Stimulated activated CD4-positive, alpha-beta T cell treated with anti-CD3 and anti-CD28 coated beads, Interleukin-1b, Interleukin-23, amount 100 ng/mL, for 1 hour (primary cell): ENCODE measurements around the gene UGT1A10.
"Not testable (repeated sequence)": the region's sequence is repeated elsewhere in the genome, so short reads cannot be mapped to it uniquely, and the experiment has no call there.

Source experiments
- DNase-seq, 2 donors: peaks; one replicate each; pipeline ENCODE4 v3.0.0-alpha.2; 2020; ENCODE audit warnings: low read depth in 2 of 2

UGT1A10 gene

DNA sequence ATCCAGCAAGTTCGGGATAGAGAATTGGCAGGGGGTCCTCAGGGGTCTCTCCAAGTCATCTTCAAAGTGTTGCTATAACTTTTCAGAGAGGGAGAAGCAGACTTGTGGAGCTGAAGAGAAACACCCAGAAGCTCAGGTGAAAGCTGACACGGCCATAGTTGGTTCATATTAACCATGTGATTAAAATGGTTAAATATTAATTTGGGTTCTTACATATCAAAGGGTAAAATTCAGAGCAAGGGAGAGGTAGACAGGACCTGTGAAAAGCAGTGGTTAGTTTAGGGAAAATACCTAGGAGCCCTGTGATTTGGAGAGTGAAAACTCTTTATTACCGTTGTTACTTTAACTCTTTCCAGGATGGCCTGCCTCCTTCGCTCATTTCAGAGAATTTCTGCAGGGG is 56.4 kb downstream of the UGT1A10 start, which contains the start of gene UGT1A6:
TSS of gene UGT1A6 (plus strand) at position 243 of the 400 bp plus-strand sequence. CDS start at position 358, 115 bp downstream.
- no peak for DNase-seq

DNA sequence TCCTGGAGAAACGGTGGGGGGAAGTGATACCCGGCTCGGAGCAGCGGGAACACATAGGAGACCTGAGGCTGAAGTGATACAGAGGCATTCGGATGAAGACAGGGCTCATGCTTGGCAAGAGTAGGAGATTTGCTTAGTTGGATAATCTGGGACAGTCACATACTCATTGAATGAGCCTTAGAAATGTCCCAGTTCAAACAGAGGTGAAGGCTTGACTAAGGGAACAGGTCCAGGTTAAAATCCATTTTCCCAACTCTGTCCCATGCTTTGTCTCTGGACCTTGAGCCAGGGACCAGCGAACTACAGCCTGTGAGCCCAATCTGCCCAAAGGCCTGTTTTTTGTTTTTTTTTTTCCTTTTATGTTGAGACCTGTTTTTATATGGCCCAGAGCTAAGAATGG is 57.7 kb downstream of the UGT1A10 start:
- no peak for DNase-seq

DNA sequence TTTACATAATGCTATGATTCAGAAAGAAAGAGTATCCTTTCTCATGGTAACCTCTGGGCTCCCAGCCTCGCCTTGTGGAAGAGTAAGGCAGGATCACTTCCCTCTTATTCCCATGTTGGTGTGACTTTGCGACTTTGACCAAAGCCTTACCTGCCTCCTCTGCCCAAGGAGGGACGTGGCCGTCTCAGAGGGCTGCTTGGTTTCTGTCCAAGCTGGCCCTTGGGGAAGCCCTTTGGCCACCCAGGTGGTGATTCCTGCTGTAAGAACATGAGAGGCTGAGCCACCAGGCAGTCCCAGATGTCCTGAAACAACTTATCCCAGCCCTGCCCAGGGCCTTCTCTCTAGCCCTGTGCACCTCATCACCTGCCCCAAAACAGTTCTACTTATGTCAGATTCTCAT is 62.5 kb downstream of the UGT1A10 start:
- DNase-seq, result no peak

DNA sequence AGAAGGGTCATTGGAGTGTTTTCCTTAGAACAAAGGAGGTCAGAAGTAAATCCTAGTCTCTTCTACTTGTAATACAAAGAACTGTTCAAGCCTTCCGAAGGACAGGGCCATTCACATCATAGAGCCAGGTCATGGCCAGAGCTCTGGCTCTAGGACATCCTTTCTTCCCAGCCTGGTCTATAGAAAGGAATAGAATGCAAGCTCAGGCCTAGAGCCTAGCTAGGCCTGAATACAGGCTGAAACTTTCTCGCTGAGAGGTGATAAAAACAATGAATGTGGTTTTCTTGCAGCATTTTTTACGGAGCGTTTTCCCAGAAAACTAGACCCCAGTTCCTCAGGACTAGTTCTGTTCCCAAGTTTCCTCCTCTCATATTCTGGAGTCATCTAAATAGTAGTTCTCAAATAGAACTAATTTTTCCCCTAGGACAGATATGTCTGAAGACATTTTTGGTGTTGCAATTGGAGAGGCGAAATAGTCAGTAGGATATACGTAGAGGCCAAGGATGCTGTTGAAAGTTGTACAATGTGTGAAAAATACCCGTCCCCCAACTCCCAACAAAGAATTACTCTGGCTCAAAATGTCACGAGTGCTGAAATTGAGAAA is 63.3 kb downstream of the UGT1A10 start:
- DNase-seq, result no peak

DNA sequence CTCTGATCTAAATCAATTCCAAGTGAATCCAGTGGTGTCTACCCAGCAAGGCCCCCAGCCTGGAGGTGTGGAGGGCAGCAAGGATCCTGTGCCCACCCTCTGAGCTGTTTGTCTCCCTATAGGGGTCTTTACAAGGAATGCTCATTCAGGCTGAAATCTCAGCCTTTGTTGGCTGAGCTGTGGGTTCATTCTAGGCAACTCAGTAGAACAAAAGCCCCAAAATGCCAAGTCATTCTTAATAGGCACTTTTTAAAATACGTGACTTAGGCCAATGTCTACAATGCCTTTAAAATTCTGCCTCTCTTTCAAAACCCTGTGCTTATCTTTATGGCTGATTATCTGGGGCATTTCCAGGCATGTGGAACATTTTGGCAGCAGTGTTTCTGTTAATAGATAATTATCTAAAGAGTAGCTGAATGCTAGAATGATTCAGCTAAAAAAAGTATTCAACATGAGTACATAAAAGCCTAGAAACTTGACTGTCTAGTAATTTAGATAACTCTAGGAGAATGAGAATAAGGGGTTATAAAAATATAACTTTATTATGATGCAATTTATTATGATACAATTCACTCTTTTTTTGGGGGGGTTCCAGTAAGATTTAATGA is 63.9 kb downstream of the UGT1A10 start:
- no peak for DNase-seq

DNA sequence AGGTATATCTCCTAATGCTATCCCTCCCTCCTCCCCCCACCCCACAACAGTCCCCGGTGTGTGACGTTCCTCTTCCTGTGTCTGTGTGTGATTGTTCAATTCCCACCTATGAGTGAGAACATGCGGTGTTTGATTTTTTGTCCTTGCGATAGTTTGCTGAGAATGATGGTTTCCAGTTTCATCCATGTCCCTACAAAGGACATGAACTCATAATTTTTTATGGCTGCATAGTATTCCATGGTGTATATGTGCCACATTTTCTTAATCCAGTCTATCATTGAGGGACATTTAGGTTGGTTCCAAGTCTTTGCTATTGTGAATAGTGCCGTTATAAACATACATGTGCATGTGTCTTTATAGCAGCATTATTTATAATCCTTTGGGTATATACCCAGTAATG is 64.6 kb downstream of the UGT1A10 start:
- not testable (repeated sequence) for DNase-seq

DNA sequence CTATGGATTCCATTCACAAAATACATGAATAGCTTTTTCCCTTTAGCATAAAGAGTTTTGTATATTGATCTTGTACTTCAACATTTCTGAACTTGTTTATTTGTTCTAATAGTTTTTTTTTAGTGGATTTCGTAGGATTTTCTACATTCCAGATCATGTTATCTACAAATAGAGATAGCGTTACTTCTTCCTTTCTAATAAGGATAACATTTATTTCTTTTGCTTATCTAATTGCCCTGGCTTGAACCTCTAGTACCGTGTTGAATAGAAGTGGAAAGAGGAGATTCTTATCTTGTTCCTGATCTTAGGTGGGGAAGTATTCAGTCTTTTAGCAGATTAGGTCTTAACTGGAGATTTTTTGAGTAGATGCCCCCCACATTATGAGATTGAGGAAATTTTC is 66.0 kb downstream of the UGT1A10 start:
- no peak for DNase-seq

DNA sequence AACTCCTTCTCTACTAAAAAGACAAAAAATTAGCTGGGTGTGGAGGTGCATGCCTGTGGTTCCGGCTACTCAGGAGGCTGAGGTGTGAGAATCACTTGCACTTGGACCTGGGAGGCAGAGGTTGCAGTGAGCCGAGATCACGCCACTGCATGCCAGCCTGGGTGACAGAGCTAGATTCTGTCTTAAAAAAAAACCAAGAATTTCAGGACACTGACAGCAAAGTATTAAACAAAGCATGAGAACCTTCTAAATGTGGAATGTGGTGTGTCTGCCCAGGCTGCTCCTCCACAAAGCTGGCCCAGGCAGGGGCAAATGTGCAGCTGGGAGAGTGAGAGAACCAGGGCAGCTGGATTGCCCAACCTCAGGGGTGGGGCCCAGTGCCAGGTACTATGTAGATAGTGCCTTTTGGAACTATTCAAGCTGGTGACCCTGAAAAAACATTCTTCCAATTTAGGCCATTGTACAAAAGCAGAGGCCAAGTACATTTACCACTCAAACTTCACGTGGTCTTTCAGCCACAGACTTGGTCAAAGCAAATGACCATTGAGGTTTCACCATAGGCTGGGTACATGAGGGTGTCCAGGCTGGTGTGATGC is 69.8 kb downstream of the UGT1A10 start:
- no peak for DNase-seq

DNA sequence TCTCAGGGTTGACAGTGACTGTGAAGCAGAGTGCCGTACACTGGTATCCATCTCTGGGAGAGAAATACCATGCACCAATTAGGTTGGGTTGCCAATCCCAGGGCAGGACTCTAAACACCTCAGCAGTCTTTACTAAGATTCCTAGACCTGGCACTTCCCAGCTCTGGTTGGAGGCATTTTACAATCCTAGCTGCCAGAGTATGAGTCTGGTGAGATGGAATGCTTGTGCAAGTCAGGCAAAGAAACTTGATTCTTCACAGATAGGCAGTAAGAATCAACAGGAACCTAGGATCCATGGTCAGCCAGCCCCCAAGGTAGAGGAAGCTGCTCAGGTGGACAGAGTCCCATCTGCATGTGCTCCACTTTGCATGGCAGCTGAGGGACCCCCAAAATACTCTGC is 70.5 kb downstream of the UGT1A10 start:
- DNase-seq, result no peak

DNA sequence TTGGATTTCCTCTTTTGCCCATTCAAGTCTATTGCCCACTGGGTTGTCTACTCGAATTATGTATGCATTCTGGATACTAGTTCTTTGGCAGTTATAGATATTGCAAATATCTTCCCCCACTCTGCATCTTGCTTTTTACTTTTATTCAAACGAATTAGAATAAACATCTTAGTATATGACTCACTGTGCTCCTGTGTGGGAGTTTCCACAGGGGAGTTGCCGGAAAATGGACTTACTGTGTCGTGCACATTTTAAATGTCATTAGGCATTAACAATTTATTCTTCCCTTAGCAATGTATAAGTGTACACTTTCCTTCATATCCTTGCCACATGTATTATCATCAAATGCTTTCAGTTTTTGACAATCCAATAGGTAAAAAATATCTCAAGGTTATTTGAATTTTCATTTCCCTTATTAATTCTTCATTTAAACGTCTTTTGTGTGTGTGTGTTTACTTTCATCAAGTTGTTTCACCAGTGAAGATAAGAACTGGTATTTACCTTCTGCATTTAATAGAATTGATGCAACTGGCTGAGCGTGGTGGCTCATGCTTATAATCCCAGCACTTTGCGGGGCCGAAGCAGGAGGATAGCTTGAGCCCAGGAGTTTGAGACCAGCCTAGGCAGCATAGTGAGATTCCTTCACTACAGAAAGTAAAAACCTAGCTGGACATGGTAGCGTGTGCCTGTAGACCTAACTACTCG is 71.8 kb downstream of the UGT1A10 start:
- DNase-seq, result no peak

DNA sequence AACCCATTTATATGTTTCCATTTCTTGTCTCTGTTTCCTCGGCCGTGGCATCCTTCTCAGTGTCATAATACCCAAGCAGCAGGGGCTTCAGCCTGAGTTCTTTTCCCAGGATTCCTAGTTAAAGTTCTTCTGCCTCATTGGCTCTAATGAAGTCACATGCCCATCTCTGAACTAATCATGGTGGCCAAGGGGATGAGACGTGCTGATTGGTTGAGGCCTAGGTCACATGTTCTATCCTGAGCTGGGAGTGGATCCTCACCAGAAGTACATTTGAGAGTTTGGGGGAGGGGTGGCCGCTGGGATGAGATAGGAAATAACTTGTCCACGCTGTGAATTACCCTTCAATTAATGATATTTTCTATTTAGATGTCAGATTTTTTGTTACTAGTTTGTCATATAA is 72.7 kb downstream of the UGT1A10 start:
- DNase-seq, result no peak

DNA sequence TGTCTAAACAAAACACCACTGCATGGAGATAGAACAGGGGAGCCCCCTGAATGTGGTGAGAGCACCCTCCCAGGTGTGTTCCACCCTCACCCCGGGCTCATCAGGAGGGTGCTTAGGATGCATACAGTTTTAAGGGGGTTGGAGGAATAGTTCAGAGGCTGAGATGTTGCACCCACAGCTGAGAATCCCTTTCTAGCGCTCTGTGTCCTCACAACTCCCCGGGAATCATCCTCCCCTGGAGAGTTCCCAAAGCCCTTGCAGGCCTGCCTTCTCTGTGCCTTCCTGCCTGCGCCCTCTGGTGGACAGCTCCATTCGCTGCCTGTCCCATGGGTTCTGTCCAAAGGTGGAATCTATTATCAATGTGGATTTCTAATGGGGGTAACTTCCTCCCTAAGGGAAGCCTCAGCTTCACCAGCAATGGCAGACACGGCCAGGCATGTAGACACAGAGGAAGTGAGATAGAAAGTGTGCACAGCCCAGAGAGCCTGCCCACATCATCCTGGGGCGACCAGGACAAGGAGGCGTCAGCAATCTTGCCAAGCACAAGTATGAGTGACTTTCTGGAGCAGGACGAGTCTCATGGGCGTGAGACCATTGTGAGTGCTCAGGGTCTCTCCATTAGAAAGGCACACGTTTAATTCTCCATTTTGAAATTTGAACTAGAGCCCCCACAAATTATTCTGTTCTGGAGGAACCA is 75.2 kb downstream of the UGT1A10 start:
- peak; percentile 30 to 45 for DNase-seq

DNA sequence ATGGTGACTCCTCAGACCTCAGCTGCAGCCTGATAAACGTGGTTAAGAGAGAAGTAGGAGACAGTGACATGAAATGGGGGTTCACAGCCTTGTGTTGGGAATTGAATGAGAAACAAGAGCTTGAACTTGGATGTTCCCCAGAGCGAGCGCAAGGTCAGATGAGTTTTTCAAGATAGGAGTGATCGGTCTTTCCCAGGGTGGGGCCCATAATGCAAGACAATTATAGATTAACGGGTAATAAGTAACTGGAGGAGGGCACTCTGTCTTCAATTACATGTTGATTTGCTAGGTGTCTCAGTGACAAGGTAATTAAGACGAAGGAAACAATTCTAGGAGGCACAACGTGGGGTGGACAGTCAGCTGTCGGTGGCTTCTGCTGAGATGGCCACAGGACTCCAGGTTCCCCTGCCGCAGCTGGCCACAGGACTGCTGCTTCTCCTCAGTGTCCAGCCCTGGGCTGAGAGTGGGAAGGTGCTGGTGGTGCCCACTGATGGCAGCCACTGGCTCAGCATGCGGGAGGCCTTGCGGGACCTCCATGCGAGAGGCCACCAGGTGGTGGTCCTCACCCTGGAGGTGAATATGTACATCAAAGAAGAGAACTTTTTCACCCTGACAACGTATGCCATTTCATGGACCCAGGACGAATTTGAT is 76.5 kb downstream of the UGT1A10 start, which contains the start of gene UGT1A5:
TSS of gene UGT1A5 (plus strand) at position 297 of the 651 bp plus-strand sequence. CDS start at position 382, 85 bp downstream.
- DNase-seq, result no peak

DNA sequence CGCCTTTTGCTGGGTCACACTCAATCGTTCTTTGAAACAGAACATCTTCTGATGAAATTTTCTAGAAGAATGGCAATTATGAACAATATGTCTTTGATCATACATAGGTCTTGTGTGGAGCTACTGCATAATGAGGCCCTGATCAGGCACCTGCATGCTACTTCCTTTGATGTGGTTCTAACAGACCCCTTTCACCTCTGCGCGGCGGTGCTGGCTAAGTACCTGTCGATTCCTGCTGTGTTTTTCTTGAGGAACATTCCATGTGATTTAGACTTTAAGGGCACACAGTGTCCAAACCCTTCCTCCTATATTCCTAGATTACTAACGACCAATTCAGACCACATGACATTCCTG is 77.0 kb downstream of the UGT1A10 start:
- no peak for DNase-seq

DNA sequence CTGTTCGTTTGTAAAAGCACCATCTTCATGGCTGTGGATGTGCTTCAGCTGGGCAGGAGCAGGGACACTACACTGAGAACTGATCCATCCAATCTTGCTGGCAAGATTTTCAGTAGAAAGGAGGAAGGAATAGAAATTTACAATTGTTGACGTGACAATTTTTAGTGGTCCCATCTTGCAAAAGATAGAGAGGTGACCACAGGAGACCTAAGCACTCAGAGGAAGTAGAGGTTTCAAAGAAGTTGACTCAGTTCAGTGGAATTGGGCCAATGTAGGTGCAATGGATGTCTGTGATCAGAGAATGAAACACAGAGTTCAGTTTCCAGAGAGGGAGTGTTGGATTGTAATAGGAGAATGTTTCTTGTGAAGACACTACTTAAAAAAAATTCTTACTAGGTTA is 77.9 kb downstream of the UGT1A10 start:
- no peak for DNase-seq

DNA sequence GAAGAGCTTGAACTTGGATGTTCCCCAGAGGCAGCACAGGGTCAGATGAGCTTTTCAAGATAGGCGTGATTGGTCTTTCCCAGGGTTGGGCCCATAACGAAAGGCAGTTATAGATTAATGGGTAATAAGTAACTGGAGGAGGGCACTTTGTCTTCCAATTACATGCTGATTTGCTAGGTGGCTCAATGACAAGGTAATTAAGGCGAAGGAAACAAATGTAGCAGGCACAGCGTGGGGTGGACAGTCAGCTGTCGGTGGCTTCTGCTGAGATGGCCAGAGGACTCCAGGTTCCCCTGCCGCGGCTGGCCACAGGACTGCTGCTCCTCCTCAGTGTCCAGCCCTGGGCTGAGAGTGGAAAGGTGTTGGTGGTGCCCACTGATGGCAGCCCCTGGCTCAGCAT is 82.3 kb downstream of the UGT1A10 start, which contains the start of gene UGT1A4:
TSS of gene UGT1A4 (plus strand) at position 185 of the 400 bp plus-strand sequence. CDS start at position 270, 85 bp downstream.
- no peak for DNase-seq

DNA sequence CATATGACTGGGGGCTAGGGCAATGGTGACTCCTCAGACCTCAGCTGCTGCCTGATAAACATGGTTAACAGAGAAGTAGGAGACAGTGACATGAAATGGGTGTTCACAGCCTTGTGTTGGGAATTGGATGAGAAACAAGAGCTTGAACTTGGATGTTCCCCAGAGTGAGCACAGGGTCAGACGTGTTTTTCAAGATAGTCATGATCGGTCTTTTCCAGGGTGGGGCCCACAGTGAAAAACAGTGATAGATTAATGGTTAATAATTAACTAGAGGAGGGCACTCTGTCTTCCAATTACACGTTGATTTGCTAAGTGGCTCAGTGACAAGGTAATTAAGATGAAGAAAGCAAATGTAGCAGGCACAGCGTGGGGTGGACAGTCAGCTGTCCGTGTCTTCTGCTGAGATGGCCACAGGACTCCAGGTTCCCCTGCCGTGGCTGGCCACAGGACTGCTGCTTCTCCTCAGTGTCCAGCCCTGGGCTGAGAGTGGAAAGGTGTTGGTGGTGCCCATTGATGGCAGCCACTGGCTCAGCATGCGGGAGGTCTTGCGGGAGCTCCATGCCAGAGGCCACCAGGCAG is 92.6 kb downstream of the UGT1A10 start, which contains the start of gene UGT1A3:
TSS of gene UGT1A3 (plus strand) at position 320 of the 579 bp plus-strand sequence. CDS start at position 405, 85 bp downstream.
- DNase-seq, result no peak

DNA sequence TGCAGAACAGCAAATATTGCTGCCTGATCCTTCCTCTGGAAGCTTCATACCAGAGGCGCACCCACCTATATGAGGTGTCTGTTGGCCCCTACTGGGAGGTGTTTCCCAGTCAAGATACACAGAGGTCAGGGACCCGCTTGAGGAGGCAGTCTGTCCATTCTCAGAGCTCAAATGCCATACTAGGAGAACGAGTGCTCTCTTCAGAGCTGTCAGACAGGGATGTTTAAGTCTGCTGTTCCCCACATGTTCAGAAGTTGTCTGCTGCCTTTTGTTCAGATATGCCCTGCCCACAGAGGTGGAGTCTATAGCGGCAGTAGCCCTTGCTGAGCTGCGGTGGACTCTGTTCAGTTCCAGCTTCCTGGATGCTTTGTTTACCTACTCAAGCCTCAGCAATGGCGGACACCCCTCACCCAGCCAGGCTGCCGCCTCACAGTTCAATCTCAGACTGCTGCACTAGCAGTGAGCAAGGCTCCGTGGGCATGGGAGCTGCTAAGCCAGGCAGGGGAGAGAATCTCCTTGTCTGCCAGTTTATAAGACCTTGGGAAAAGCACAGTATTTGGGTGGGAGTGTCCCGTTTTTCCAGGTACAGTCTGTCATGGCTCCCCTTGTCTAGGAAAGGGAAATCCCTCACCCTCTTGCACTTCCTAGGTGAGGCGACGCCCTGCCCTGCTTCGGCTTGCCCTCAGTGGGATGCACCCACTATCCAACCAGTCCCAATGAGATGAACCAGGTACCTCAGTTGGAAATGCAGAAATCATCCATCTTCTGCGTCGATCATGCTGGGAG is 100.8 kb downstream of the UGT1A10 start:
- DNase-seq, result not testable (repeated sequence)

DNA sequence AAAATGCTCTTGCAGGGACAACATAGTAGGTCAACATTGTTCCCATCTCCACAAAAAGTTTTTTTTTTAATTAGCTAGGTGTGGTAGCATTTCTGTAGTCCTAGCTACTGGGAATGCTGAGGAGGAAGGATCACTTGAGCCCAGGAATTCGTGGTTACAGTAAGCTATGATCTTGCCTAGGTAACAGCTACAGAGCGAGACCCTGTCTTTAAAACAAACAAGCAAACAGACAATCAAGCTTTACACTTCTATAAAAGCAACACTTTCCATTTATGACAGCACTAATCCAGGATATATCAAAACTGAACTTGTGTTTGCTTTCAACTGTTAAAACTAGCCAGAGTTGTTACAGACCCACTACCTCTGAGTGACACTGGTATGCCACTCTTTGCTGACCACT is 104.6 kb downstream of the UGT1A10 start:
- no peak for DNase-seq
